ENCODE data around the gene SART1.
A peak's percentile ranks its signal among the peaks of the same experiment; 100 is the strongest.

Gene SART1

DNA sequence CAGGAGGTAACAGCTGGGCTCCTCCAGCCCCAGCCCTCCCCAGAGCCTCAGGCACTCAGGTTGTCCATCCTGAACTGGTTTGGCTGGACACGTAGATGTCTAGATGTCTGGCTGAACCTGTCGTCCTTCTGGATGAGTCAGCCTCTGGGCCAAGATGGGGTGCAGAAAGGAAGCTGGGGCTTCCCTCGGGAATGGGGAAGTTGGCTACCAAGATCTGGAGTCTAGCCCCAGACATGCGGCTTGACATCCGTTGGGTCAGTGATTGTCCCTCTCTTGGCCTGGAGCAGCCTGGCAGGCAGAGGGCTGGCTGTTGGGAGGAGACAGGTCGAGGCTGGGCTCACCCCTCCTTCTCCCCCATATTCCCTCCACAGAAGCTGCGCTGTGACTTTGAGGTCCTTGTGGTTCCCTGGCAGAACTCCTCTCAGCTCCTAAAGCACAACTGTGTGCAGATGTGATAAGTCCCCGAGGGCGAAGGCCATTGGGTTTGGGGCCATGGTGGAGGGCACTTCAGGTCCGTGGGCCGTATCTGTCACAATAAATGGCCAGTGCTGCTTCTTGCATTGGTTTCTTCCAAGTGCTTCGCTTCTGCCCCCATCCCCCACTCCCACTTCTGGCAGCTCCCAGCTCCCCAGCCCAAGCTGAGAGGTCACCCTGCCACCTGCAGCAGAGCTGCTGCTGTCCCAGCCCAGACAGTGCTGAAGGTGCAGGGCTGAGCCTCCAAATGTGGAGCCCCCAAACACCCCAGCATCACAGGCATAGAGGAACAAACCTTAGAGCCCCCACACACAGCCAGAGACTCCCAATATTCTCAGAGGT, 51.6 kb downstream of the SART1 start:
- no peak overlapping the region for H3K4me3 ChIP-seq (ENCODE audit: low read depth, low read length)
- TF ChIP-seq, protein P1, sequence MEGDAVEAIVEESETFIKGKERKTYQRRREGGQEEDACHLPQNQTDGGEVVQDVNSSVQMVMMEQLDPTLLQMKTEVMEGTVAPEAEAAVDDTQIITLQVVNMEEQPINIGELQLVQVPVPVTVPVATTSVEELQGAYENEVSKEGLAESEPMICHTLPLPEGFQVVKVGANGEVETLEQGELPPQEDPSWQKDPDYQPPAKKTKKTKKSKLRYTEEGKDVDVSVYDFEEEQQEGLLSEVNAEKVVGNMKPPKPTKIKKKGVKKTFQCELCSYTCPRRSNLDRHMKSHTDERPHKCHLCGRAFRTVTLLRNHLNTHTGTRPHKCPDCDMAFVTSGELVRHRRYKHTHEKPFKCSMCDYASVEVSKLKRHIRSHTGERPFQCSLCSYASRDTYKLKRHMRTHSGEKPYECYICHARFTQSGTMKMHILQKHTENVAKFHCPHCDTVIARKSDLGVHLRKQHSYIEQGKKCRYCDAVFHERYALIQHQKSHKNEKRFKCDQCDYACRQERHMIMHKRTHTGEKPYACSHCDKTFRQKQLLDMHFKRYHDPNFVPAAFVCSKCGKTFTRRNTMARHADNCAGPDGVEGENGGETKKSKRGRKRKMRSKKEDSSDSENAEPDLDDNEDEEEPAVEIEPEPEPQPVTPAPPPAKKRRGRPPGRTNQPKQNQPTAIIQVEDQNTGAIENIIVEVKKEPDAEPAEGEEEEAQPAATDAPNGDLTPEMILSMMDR (IDR thresholded peaks at IDR 0.05; ENCODE audit: low read depth, low read length) = no peak
- no peak for DNase-seq (ENCODE audit: low read depth, low spot score)
- in situ Hi-C loops (cut with HindIII; ENCODE audit: low sequenced_read_pairs) = no loop called here

DNA sequence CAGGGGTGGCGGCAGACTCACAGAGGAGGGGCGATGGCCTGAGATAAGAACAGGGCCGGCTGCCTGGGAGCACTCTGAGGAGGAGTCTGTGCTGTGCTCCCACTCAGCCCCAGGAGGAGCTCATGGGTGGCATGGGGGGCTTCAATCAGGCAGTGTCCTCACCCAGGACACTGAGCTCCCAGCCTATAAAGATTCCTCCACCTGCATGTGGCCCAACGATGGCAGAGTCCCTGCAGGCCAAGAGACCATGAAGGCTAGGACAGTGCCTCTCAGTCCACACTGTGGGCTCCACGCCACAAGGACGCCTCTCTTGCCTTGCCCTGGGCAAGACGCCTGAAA, 52.2 kb downstream of the SART1 start:
- H3K4me3 ChIP-seq (ENCODE audit: low read depth, low read length) = no peak overlapping the region
- in situ Hi-C loops (cut with HindIII; ENCODE audit: low sequenced_read_pairs) = no loop called here
- no peak for DNase-seq (ENCODE audit: low read depth, low spot score)
- TF ChIP-seq, protein P1 (IDR thresholded peaks at IDR 0.05; ENCODE audit: low read depth, low read length) = no peak

DNA sequence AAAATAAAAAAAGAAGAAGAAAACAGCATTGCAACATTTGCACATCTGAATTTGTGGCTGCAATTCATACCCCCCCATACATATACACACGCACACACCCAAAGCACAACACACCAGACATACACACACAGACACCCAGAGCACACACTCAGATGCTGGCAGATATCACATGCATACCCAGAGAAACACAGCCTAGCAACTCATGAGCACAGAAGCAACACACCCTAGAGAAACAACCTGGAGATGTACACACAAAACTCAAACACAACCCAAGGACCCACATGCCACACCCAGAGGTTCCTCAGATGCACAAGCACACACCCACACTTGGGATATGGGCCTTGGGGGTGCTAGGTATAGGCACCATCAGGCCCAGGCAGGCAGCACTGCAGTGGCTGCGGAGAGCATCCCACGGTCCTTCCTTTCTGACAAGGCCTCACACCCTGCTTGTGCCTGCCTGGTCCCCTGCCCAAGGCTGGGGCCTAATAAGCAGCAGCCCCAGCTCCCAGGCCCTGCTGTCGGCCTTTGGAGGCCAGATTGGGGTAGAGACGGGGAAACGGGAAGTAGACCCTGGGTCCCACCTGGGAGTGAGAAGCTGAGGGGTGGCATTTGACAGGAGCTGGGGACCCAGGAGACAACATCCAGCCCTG, 53.4 kb downstream of the SART1 start:
- no peak for DNase-seq (ENCODE audit: low read depth, low spot score)
- TF ChIP-seq, protein P1 (IDR thresholded peaks at IDR 0.05; ENCODE audit: low read depth, low read length) = no peak
- no peak overlapping the region for H3K4me3 ChIP-seq (ENCODE audit: low read depth, low read length)
- in situ Hi-C loops (cut with HindIII; ENCODE audit: low sequenced_read_pairs) = no loop called here

DNA sequence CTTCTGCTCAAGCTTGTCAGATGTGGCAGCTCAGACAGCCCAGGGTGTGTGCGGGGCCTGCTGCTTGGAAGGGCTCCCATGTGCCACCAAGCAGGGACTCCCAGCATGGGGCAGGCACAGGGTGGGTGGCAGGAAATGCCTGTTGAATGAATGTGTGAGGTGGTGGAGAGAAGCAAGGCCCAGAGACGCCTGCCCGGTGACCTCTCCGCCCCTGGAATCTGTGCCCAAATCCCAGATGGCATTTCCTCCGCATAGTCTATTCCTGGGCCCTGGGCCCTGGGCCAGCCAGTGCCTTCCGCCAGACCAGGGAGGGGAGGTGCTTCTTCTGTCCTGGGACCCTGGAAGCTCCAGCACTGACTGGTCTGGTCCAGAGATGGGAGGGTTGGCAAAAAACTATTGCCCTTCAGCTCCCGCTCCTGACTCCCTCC, 53.9 kb downstream of the SART1 start:
- TF ChIP-seq, protein P1 (IDR thresholded peaks at IDR 0.05; ENCODE audit: low read depth, low read length) = no peak
- in situ Hi-C loops (cut with HindIII; ENCODE audit: low sequenced_read_pairs) = no loop called here

DNA sequence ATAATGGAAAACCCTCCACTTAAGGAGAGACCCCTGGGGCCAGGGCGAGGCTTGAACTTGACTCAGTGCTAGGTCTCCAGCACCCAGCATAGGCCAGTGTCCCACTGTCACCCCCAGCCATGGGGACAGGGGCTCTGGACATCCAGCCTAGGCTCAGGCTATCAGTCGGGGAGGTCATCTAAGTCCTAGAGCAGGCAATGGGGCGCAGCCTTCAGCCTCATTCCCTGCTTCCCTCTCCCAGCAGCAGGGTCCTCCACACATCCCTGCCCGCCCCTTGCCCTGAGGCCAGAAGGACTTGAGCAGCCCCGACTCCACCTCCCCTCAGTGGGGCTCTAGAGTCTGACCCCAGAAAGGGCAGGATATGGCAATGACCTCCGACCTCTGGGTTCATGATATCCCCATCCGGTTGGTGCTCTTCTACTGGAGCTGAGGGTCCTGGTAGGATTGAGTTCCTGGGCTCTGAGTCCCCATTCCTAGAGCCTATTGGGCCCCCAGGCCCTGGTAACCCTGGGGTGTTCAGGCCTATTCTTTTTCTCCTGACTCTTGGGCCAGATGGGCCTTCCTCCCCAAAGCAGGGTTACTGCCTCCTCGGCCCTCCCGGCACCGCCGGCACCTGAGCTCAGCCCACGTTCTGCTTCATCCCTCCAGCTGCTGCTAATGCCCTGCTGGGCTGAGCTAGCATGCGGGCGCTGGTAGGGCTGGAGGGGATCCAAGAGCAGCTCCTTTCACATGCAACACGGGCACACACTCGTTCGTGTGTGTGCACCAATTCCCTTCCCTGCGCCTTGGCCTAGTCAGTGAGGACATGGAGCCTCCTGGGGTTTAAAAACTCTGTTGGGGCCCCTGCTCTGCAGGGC, 54.6 kb downstream of the SART1 start:
- TF ChIP-seq, protein P1 (IDR thresholded peaks at IDR 0.05; ENCODE audit: low read depth, low read length) = no peak
- DNase-seq (ENCODE audit: low read depth, low spot score) = no peak
- in situ Hi-C loops (cut with HindIII; ENCODE audit: low sequenced_read_pairs) = no loop called here
- no peak overlapping the region for H3K4me3 ChIP-seq (ENCODE audit: low read depth, low read length)

More for the DNA sequence above, 53.9 kb downstream of the SART1 start:
- no peak overlapping the region for H3K4me3 ChIP-seq (ENCODE audit: low read depth, low read length)
- DNase-seq (ENCODE audit: low read depth, low spot score) = peak; percentile 20

DNA sequence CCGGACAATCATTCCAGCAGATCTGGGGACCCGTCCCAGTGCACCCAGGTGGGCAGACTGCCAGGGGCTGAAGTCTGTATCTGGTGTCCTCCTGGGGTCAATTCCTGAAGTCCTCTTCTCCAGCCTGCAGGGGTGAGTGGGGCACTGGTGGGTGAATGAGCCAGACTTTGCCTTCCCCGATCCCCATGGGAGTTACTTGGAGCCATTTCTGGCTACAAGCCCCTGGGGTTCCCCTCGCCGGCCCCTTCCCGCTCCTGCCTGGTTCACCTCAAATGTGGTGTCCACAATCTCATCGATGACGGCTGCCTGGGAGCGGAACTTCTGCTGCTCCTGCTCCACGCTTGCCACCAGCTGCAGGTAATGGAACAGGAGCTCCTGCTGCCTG, 55.3 kb downstream of the SART1 start:
- in situ Hi-C loops (cut with HindIII; ENCODE audit: low sequenced_read_pairs) = no loop called here
- DNase-seq (ENCODE audit: low read depth, low spot score) = no peak
- TF ChIP-seq, protein P1 (IDR thresholded peaks at IDR 0.05; ENCODE audit: low read depth, low read length) = no peak
- no peak overlapping the region for H3K4me3 ChIP-seq (ENCODE audit: low read depth, low read length)

Data from astrocyte of the spinal cord (primary cell).